ENCODE measurements around the gene DNAJC8. TPM values are rescaled to one million over a fixed set of nuclear protein-coding genes. Genes with fewer than 3 reads are reported as not detected.

DNAJC8 gene
- total RNA-seq, 1 experiment from 2014 or later = 117 TPM

DNA sequence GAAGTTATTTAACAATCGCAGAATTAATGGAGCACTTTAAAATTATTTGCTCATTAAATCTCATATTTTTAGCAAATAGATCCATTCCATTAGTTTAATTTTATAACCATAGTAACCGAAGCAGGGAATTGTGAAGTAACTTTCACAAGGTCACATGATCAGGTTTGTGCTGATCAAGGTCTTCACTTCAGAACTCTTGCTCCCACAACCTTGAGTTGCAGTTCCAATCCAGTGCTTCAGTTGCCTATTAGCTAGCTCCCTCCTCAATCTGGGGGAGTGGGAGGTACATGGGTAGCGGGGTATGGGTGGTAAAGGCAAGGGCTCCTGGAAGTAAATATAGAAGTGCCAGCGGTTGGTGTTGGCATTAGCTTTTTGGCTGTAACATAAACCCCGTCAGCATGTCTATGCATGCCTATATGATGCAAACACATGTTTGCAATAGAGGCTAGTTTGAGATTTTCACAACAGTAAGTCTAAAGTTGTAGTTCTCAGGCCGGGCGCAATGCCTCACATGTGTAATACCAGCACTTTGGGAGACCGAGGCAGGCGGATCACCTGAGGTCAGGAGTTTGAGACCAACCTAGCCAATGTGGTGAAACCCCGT lies 8.9 kb upstream of the DNAJC8 start:
- Histone ChIP-seq H3K36me3 (replicated peaks; ENCODE audit: control insufficient read depth, insufficient read depth, low read length) (peaks cover 1% of the 10 kb centered on the region), H3K4me3 (ENCODE audit: insufficient read depth, low read depth, low read length) (no peak overlapping the region), H3K27me3 (ENCODE audit: control insufficient read depth, insufficient read depth, low read length) (no peaks in the 10 kb centered on the region)
- no peak for DNase-seq

- Histone ChIP-seq H3K4me3 (ENCODE audit: insufficient read depth, low read depth, low read length) (no peak overlapping the region), H3K36me3 (replicated peaks; ENCODE audit: control insufficient read depth, insufficient read depth, low read length) (peaks cover 1% of the 10 kb centered on the region), H3K27me3 (ENCODE audit: control insufficient read depth, insufficient read depth, low read length) (no peaks in the 10 kb centered on the region)
- DNase-seq = no peak
These were observed 7.2 kb upstream of the DNAJC8 start for GRCh38 chr1:28240024-28240423.

DNA sequence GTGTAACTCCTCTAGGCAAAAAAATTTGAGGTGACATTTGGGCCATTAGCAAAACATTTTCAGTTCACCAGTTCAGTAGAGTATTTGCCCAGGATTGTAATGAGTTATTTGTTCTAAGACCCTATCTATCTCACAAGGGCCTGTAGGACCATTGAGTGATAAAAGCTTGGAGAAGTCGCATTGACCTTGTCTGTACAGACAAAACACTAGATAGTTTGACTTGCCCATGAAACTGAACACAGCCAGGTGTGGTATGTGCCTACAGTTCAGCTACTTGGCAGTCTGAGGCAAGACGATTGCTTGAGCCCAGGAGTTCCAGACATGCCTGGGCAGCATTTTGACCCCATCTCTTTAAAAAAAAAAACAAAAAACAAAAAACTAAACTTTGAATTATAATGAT lies 6.2 kb upstream of the DNAJC8 start:
- DNase-seq = no peak
- H3K4me3 ChIP-seq (ENCODE audit: insufficient read depth, low read depth, low read length) = no peak overlapping the region

GRCh38 chr1:28236656-28237322 lies 4.0 kb upstream of the DNAJC8 start:
- Histone ChIP-seq H3K4me3 (ENCODE audit: insufficient read depth, low read depth, low read length) (peak overlapping the region; percentile 99), H3K36me3 (replicated peaks; ENCODE audit: control insufficient read depth, insufficient read depth, low read length) (no peaks in the 10 kb centered on the region; the same call in 1 of the 2 replicates), H3K27me3 (ENCODE audit: control insufficient read depth, insufficient read depth, low read length) (no peaks in the 10 kb centered on the region)
- DNase-seq = peak; percentile 33

More for the DNA sequence above, 6.2 kb upstream of the DNAJC8 start:
- Histone ChIP-seq H3K36me3 (replicated peaks; ENCODE audit: control insufficient read depth, insufficient read depth, low read length) (peaks cover 1% of the 10 kb centered on the region), H3K27me3 (ENCODE audit: control insufficient read depth, insufficient read depth, low read length) (no peaks in the 10 kb centered on the region)

- no peaks in the 10 kb centered on the region; the same call in 1 of the 2 replicates for H3K36me3 ChIP-seq (replicated peaks; ENCODE audit: control insufficient read depth, insufficient read depth, low read length)
- peak; percentile 99 for DNase-seq
- peak within 1 kb of the TSS; percentile 99 for H3K4me3 ChIP-seq (ENCODE audit: insufficient read depth, low read depth, low read length)
- H3K27me3 ChIP-seq (ENCODE audit: control insufficient read depth, insufficient read depth, low read length) = no peaks in the 10 kb centered on the region
These were observed 3.2 kb upstream of the DNAJC8 start, which contains the start of gene ATP5IF1 for GRCh38 chr1:28235755-28236655. Gene ATP5IF1, plus strand, starts transcription at chr1:28236124. Its CDS starts 60 bp downstream, at chr1:28236184.

DNA sequence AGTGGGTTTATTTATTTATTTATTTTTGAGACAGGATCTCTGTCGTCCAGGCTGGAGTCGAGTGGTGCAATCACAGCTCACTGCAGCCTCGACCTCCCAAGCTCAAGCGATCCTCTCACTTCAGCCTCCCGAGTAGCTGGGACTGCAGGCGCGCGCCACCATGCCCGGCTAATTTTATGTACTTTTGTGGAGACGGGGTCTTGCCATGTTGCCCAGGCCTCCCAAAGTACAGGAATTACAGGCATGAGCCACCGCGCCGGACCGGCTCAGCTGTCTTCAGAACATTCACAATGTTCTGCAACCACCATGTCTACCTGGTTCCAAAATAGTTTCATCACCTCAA lies 406 bp upstream of the DNAJC8 start:
- peaks cover 4% of the 10 kb centered on the region for H3K36me3 ChIP-seq (replicated peaks; ENCODE audit: control insufficient read depth, insufficient read depth, low read length)
- H3K4me3 ChIP-seq (ENCODE audit: insufficient read depth, low read depth, low read length) = no peak overlapping the region
- H3K27me3 ChIP-seq (ENCODE audit: control insufficient read depth, insufficient read depth, low read length) = no peaks in the 10 kb centered on the region
- DNase-seq = no peak

DNA sequence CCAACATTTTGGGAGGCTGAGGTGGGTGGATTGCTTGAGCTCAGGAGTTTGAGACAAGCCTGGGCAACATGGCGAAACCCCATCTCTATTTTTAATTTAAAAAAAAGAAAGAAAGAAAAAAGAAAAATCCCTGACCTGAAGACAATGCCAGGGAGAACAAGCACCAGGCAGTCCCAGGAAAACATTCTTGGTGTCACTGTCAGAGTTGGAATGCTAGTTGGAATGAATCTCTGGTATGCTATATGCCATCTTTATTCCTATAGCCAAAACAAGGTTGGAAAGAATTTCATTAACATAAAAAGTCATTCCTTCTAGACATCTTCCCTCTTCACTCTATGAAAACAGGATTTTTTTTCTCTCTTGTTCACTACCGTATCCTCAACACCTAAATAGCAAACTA lies 2.8 kb downstream of the DNAJC8 start:
- peaks cover 17% of the 10 kb centered on the region for H3K36me3 ChIP-seq (replicated peaks; ENCODE audit: control insufficient read depth, insufficient read depth, low read length)
- DNase-seq = no peak
- no peaks in the 10 kb centered on the region for H3K27me3 ChIP-seq (ENCODE audit: control insufficient read depth, insufficient read depth, low read length)
- no peak overlapping the region for H3K4me3 ChIP-seq (ENCODE audit: insufficient read depth, low read depth, low read length)

- DNase-seq = no peak
- Histone ChIP-seq H3K4me3 (ENCODE audit: insufficient read depth, low read depth, low read length) (no peak overlapping the region), H3K27me3 (ENCODE audit: control insufficient read depth, insufficient read depth, low read length) (no peaks in the 10 kb centered on the region), H3K36me3 (replicated peaks; ENCODE audit: control insufficient read depth, insufficient read depth, low read length) (peaks cover 19% of the 10 kb centered on the region)
These were observed 3.7 kb downstream of the DNAJC8 start for GRCh38 chr1:28229089-28229488.

DNA sequence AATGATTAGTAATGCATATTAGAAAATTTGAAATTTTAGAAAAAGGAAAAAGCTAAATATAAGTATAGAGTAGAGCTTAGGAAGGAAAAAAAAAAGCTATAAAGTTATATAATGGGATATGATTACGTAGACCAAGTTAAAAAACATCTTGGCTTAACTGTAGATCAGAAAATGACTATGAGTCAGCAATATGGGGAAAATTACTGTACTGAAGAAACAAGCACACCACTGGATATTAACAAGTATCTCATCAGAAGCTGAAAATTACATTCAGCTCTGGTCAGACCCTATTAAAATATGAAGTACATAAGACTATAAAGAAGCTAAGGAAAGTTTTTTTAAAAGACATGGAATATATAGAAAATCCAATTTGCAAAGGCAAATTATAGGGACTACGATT lies 19.5 kb downstream of the DNAJC8 start:
- Histone ChIP-seq H3K36me3 (replicated peaks; ENCODE audit: control insufficient read depth, insufficient read depth, low read length) (peaks cover 1% of the 10 kb centered on the region; the same call in 1 of the 2 replicates), H3K27me3 (ENCODE audit: control insufficient read depth, insufficient read depth, low read length) (no peaks in the 10 kb centered on the region), H3K4me3 (ENCODE audit: insufficient read depth, low read depth, low read length) (no peak overlapping the region)
- DNase-seq = no peak

DNA sequence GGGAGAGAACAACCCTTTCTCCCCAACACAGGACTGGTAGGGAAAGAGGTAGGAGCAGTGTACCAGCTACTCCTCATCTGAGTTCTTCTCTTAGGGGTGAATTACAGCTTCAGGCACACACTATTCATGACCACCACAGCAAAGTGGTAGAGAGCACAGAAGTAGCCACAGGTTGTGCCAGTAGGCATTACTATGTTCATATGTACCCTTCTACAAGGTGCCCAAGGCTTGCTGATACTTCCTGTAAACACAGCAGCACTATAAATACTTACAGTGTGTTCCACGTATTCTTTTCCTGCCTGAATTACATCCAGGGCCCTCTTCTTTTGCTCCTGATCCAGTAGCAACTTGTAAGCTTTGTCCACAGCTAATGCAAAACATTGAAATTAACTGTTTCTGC lies 23.1 kb downstream of the DNAJC8 start:
- Histone ChIP-seq H3K4me3 (ENCODE audit: insufficient read depth, low read depth, low read length) (no peak overlapping the region), H3K36me3 (replicated peaks; ENCODE audit: control insufficient read depth, insufficient read depth, low read length) (peaks cover 3% of the 10 kb centered on the region), H3K27me3 (ENCODE audit: control insufficient read depth, insufficient read depth, low read length) (no peaks in the 10 kb centered on the region)
- DNase-seq = no peak

GRCh38 chr1:28208818-28209441 lies 23.9 kb downstream of the DNAJC8 start:
- Histone ChIP-seq H3K27me3 (ENCODE audit: control insufficient read depth, insufficient read depth, low read length) (no peaks in the 10 kb centered on the region), H3K4me3 (ENCODE audit: insufficient read depth, low read depth, low read length) (no peak overlapping the region), H3K36me3 (replicated peaks; ENCODE audit: control insufficient read depth, insufficient read depth, low read length) (peaks cover 3% of the 10 kb centered on the region)
- peak; percentile 57 for DNase-seq

DNA sequence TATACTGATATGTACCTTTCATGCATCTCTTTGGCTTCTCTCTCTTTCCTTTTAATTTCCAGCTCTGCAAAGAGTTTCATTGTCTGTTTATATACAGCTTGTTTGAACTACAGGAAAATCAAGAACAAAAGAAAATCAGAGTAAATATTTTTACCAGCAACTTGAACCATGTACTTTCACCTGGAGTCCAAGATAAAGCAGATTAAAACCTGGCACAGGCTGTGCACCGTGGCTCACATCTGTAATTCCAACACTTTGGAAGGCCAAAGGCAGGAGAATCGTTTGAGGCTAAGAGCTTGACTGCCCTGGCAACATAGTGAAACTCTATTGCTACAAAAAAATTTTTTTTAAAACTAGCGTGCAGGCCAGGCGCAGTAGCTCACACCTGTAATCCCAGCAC lies 27.6 kb downstream of the DNAJC8 start:
- Histone ChIP-seq H3K4me3 (ENCODE audit: insufficient read depth, low read depth, low read length) (no peak overlapping the region), H3K36me3 (replicated peaks; ENCODE audit: control insufficient read depth, insufficient read depth, low read length) (peaks cover 13% of the 10 kb centered on the region), H3K27me3 (ENCODE audit: control insufficient read depth, insufficient read depth, low read length) (no peaks in the 10 kb centered on the region)
- no peak for DNase-seq

DNA sequence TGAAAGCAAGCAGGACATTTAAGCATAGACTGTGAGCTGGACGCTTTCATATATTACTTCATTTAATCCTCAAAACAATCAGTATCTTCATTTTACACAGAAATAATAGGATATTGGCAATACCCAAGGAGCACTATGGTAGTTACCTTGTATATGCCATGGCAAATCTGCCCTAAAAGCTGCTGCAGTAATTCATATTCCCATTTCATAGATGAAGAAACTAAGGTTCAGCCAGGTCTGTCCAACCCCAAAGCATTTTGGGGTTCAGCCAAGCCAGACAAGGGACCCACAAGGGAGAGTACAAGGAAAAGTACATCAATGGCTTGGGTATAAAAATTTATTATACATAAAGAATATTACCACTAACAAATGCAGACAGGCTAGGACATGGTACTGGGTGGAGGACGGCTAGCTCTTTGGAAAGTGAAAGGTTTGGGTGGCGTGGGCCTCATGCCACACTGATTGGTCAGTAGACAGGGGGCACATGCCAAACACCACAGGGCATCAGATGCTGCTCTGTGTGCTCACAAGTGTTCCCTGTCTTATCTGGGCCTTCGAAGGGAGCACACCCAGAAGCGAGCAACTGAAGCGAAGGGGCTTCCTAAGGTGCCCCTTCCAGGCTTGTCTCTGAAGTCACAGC lies 32.5 kb downstream of the DNAJC8 start:
- Histone ChIP-seq H3K36me3 (replicated peaks; ENCODE audit: control insufficient read depth, insufficient read depth, low read length) (peaks cover 16% of the 10 kb centered on the region), H3K4me3 (ENCODE audit: insufficient read depth, low read depth, low read length) (no peak overlapping the region), H3K27me3 (ENCODE audit: control insufficient read depth, insufficient read depth, low read length) (no peaks in the 10 kb centered on the region)

More for the DNA sequence above, 32.5 kb downstream of the DNAJC8 start:
- no peak for DNase-seq

Measured in H7 (cell line).